COLO829 (cell line): Measurements from ENCODE around the gene POC1A.

Experiments used
- DNase-seq: peaks from one replicate; pipeline ENCODE4 v3.0.0; 2012; ENCODE audit warnings: low spot score

POC1A gene

DNA sequence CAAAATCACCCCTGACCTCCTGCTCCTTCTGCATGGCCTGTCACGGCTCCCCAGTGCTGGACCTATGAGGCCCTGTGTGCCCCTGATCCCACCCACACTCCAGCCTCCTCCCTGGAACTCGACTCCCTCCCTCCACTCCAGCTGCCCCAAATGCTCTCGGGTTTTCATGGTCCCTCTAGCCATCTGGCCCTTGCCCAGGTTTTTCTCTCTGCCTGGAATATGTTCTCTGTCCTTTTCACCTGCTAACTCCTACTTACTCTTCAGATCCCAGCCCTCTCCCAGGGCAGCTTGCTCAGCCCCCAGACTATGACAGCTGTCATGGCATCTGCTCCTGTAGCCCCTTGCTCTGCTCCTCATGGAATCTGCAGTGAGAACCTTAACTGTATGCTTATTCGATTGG, 128.2 kb downstream of the POC1A start:
- no peak for DNase-seq

DNA sequence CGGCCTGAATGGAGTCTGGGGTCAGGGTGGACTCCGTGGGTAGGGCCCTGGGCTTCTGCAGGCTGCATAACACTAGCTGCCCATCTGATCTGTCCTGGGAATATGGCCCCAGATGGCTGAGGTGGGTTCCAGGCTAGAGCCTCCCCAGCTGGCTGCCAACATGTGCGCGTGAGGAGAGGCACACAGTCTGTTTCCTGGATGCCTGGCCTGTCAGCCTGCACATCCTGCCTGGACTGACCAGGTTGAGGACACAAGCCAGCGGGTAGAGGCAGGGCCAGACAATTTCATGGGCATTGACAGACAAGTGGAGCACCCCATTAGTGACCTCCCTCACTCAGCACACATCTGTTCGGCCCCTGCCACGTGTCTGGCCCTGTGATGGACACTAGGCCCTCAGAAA, 128.8 kb downstream of the POC1A start:
- no peak for DNase-seq
